HEK293 (cell line): Measurements from ENCODE around the gene RFTN1.

Experiments
- CTCF ChIA-PET: fragments of 350-600 bp; formaldehyde crosslinking; extraction: SDS; loops from one replicate; lab custom pipeline; 2021; ENCODE audit warnings: antibody characterized with exemption; lab: Yijun Ruan, JAX
- POLR2A ChIA-PET: fragments of 300-600 bp; formaldehyde crosslinking; extraction: SDS; loops from one replicate; lab custom pipeline; 2020; ENCODE audit warnings: antibody characterized with exemption, inconsistent platforms; lab: Yijun Ruan, JAX
- H3K27ac ChIP-seq: fragments of 200-500 bp; sonication (Bioruptor generic); 2 replicates; pipeline ENCODE4 v1.5.1; 2014; ENCODE audit warnings: low read depth, low read length, control low read depth, inconsistent platforms; ENCODE audit errors: extremely low read depth
- H3K36me3 ChIP-seq, 2 experiments: fragments of 200-500 bp in 1 of 2; sonication (Bioruptor generic) in 1 of 2; 1 replicate in 1 of 2; 2 replicates in 1 of 2; pipeline ENCODE4 v1.5.1; 2014 to 2017; ENCODE audit warnings: inconsistent platforms in 2 of 2, low read length in 2 of 2; ENCODE audit not compliant: control insufficient read depth in 2 of 2, insufficient read depth in 1 of 2
- H3K4me1 ChIP-seq: fragments of 200-500 bp; sonication (Bioruptor generic); 2 replicates; pipeline ENCODE4 v1.5.1; 2014; ENCODE audit warnings: mild to moderate bottlenecking, low read length, inconsistent platforms; ENCODE audit not compliant: control insufficient read depth, insufficient read depth
- H3K4me3 ChIP-seq: 2 replicates; pipeline ENCODE4 v1.5.1; 2011; ENCODE audit warnings: low read depth, mild to moderate bottlenecking, control low read depth, low read length, moderate library complexity
- H3K9me3 ChIP-seq: fragments of 200-500 bp; sonication (Bioruptor generic); 2 replicates; pipeline ENCODE4 v1.5.1; 2014; ENCODE audit warnings: low read depth, low read length, inconsistent platforms; ENCODE audit not compliant: control insufficient read depth, insufficient read depth
- FEZF1 ChIP-seq: fragments of 450-650 bp; formaldehyde crosslinking; IDR thresholded peaks from 2 replicates; pipeline ENCODE4 v1.5.1; 2016; ENCODE audit warnings: missing biosample characterization, missing genetic modification characterization
- GFI1B ChIP-seq: fragments of 450-650 bp; formaldehyde crosslinking; IDR thresholded peaks from 2 replicates; pipeline ENCODE4 v1.5.1; 2016; ENCODE audit warnings: missing biosample characterization, missing genetic modification characterization
- HIC1 ChIP-seq: fragments of 450-650 bp; formaldehyde crosslinking; IDR thresholded peaks from 2 replicates; pipeline ENCODE4 v1.5.1; 2016; ENCODE audit warnings: missing biosample characterization, missing genetic modification characterization
- INSM2 ChIP-seq: fragments of 450-650 bp; formaldehyde crosslinking; IDR thresholded peaks from 2 replicates; pipeline ENCODE4 v1.5.1; 2016; ENCODE audit warnings: missing biosample characterization, missing genetic modification characterization
- RBAK ChIP-seq: fragments of 450-650 bp; formaldehyde crosslinking; IDR thresholded peaks from 2 replicates; pipeline ENCODE4 v1.5.1; 2016; ENCODE audit warnings: missing biosample characterization, missing genetic modification characterization
- SALL2 ChIP-seq: fragments of 450-650 bp; formaldehyde crosslinking; IDR thresholded peaks from 2 replicates; pipeline ENCODE4 v1.5.0; 2017; ENCODE audit warnings: missing biosample characterization, mild to moderate bottlenecking, missing genetic modification characterization, borderline replicate concordance
- YY2 ChIP-seq: fragments of 450-650 bp; formaldehyde crosslinking; IDR thresholded peaks from 2 replicates; pipeline ENCODE4 v1.5.1; 2016; ENCODE audit warnings: missing biosample characterization, missing genetic modification characterization
- ZBTB11 ChIP-seq: fragments of 450-650 bp; formaldehyde crosslinking; conservative IDR thresholded peaks from 2 replicates; pipeline ENCODE4 v1.5.1; 2016; ENCODE audit warnings: low read depth, missing biosample characterization, missing genetic modification characterization
- ZBTB49 ChIP-seq: fragments of 450-650 bp; formaldehyde crosslinking; IDR thresholded peaks from 2 replicates; pipeline ENCODE4 v1.5.1; 2016; ENCODE audit warnings: missing biosample characterization, missing genetic modification characterization, low read depth
- ZFP37 ChIP-seq: fragments of 450-650 bp; formaldehyde crosslinking; IDR thresholded peaks from 2 replicates; pipeline ENCODE4 v1.5.1; 2016; ENCODE audit warnings: missing biosample characterization, missing genetic modification characterization
- ZNF184 ChIP-seq: fragments of 450-650 bp; IDR thresholded peaks from 2 replicates; pipeline ENCODE4 v1.5.1; 2018; ENCODE audit warnings: missing biosample characterization, mild to moderate bottlenecking, missing genetic modification characterization
- ZNF335 ChIP-seq: fragments of 450-650 bp; formaldehyde crosslinking; conservative IDR thresholded peaks from 2 replicates; pipeline ENCODE4 v1.5.1; 2016; ENCODE audit warnings: missing biosample characterization, missing genetic modification characterization
- ZNF354C ChIP-seq: fragments of 450-650 bp; formaldehyde crosslinking; IDR thresholded peaks from 2 replicates; pipeline ENCODE4 v1.5.1; 2016; ENCODE audit warnings: missing biosample characterization, missing genetic modification characterization, low read depth, borderline replicate concordance
- ZNF433 ChIP-seq: fragments of 450-650 bp; formaldehyde crosslinking; IDR thresholded peaks from 2 replicates; pipeline ENCODE4 v1.5.1; 2016; ENCODE audit warnings: missing biosample characterization, missing genetic modification characterization, low read depth
- ZNF501 ChIP-seq: fragments of 450-650 bp; formaldehyde crosslinking; IDR thresholded peaks from 2 replicates; pipeline ENCODE4 v1.5.1; 2016; ENCODE audit warnings: missing biosample characterization, missing genetic modification characterization
- ZNF510 ChIP-seq: fragments of 450-650 bp; formaldehyde crosslinking; IDR thresholded peaks from 2 replicates; pipeline ENCODE4 v1.5.1; 2018; ENCODE audit warnings: mild to moderate bottlenecking, missing genetic modification characterization, missing biosample characterization; ENCODE audit not compliant: insufficient replicate concordance
- ZNF555 ChIP-seq: fragments of 450-650 bp; formaldehyde crosslinking; conservative IDR thresholded peaks from 2 replicates; pipeline ENCODE4 v1.5.1; 2017; ENCODE audit warnings: missing biosample characterization, mild to moderate bottlenecking, missing genetic modification characterization, inconsistent platforms
- ZNF791 ChIP-seq: fragments of 450-650 bp; formaldehyde crosslinking; IDR thresholded peaks from 2 replicates; pipeline ENCODE4 v1.5.1; 2016; ENCODE audit warnings: missing biosample characterization, missing genetic modification characterization

Gene RFTN1

GRCh38 chr3:16272588-16272987 lies 240.9 kb downstream of the RFTN1 start (continued):
- TF ChIP-seq ZBTB11 (tag by site-specific recombination), result no peak
- no peak for TF ChIP-seq ZNF184 (tag by site-specific recombination)
- TF ChIP-seq ZBTB49 (tag by site-specific recombination), result no peak
- no peak for TF ChIP-seq YY2 (tag by site-specific recombination)
- no peak for TF ChIP-seq HIC1 (tag by site-specific recombination)

GRCh38 chr3:16270855-16271254 lies 242.6 kb downstream of the RFTN1 start:
- Histone ChIP-seq H3K4me3 (no peak overlapping the region), H3K36me3 (peaks cover 26 to 43% of the 10 kb centered on the region in 2 experiments), H3K9me3 (no peaks in the 10 kb centered on the region), H3K27ac (no peak overlapping the region), H3K4me1 (no peaks in the 10 kb centered on the region)
- ChIA-PET CTCF (interaction anchor here (1.0 kb wide), 1 partner anchor 240 kb away, joined by 3 read pairs; no protein-coding TSS in a partner anchor), POLR2A (no interaction called here)
- TF ChIP-seq SALL2, result no peak
- no peak for TF ChIP-seq ZNF555 (tag by site-specific recombination)
- TF ChIP-seq ZNF433 (tag by site-specific recombination), result no peak
- no peak for TF ChIP-seq ZNF354C
- no peak for TF ChIP-seq INSM2
- no peak for TF ChIP-seq RBAK
- TF ChIP-seq ZFP37, result no peak
- TF ChIP-seq GFI1B (tag by site-specific recombination), result no peak

GRCh38 chr3:16266714-16267113 lies 246.8 kb downstream of the RFTN1 start:
- Histone ChIP-seq H3K9me3 (no peaks in the 10 kb centered on the region), H3K4me1 (no peaks in the 10 kb centered on the region), H3K4me3 (no peak overlapping the region), H3K36me3 (peaks cover 11 to 34% of the 10 kb centered on the region in 2 experiments; a peak in 2 of 3 replicates), H3K27ac (no peak overlapping the region)
- TF ChIP-seq ZNF791 (tag by site-specific recombination) (no peak), ZNF510 (tag by site-specific recombination) (no peak), ZNF501 (tag by site-specific recombination) (no peak), FEZF1 (tag by site-specific recombination) (no peak), ZNF335 (tag by site-specific recombination) (no peak)
- ChIA-PET POLR2A (no interaction called here), CTCF (interaction anchor here (0.9 to 2.2 kb wide), 3 partner anchors 23 to 285 kb away, joined by 3 to 10 read pairs (median 4); no protein-coding TSS in a partner anchor)
